Hepatocyte (in vitro differentiated cells): Measurements from ENCODE around the gene OR9G1.

ENCODE experiments used
- CTCF ChIP-seq: fragments of 200-600 bp; sonication (generic); IDR thresholded peaks from 2 replicates; pipeline ENCODE4 v1.5.1; 2016; ENCODE audit warnings: antibody characterized with exemption, mild to moderate bottlenecking; ENCODE audit not compliant: poor library complexity
- EZH2 ChIP-seq: fragments of 200-600 bp; sonication (generic); IDR thresholded peaks from 2 replicates; pipeline ENCODE4 v1.6.1; 2016; ENCODE audit warnings: antibody characterized with exemption, mild to moderate bottlenecking, borderline replicate concordance

- TF ChIP-seq CTCF, result no peak
- TF ChIP-seq EZH2, result no peak
Observed at GRCh38 chr11:56698795-56699194, at the start of gene OR9G1.
